ENCODE measurements around the gene NAV2.
"Not testable (repeated sequence)": the region's sequence is repeated elsewhere in the genome, so short reads cannot be mapped to it uniquely, and the experiment has no call there.

NAV2 gene

DNA sequence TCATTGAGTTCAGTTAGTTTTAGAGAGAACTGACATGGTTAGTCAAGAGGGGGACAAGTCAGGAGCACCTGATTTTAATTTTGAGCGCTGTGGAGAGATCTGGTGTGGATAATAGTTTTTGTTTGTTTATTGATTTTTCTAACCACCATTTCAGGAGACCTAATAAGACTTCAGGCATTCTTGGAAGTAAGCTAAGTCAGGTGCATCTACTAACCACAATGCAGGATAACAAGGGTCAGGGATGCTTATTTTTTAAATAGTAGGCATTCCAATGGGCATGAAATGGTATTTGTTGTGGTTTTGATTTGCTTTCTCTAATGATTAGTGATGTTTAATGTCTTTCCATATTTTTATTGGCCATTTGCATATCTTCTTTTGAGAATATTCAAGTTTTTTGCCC lies 212.1 kb downstream of the NAV2 start:
- TF ChIP-seq POLR2A (IDR thresholded peaks at IDR 0.05; ENCODE audit: low read length) (no peak), GATA1 (IDR thresholded peaks at IDR 0.05; ENCODE audit: low read depth, low read length) (no peak)
- DNase-seq = no peak

DNA sequence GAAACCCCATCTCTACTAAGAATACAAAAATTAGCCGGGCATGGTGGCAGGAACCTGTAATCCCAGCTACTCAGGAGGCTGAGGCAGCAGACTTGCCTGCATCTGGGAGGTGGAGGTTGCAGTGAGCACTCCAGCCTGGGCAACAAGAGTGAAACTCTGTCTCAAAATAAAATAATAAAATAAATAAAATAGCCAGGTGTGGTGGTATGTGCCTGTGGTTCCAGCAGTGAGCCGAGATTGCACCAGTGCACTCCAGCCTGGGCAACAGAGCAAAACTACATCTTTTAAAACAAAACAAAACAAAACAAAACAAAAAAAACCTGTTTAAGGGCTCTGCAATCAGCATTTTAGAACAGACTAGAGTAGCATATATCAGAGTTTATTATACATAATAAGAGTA lies 214.8 kb downstream of the NAV2 start:
- DNase-seq = not testable (repeated sequence)

DNA sequence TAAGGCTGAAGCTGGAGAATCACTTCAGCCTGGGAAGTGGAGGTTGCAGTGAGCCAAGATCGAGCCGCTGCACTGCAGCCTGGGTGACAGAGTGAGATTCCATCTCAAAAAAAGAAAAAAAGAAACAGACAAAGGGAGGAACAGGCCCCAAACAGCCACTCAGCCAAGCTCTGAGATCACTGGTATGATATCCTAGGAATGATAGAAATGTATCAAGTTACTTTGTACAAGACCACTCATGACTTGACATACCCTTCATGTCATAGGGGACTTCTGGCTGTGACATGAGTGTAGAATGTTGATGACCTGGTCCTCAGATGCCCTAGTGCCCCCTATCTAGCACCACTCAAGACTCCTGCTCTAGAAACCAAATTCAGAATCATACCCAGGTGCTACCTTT lies 216.5 kb downstream of the NAV2 start:
- DNase-seq = no peak
- TF ChIP-seq GATA1 (IDR thresholded peaks at IDR 0.05; ENCODE audit: low read depth, low read length) (no peak), POLR2A (IDR thresholded peaks at IDR 0.05; ENCODE audit: low read length) (no peak)

DNA sequence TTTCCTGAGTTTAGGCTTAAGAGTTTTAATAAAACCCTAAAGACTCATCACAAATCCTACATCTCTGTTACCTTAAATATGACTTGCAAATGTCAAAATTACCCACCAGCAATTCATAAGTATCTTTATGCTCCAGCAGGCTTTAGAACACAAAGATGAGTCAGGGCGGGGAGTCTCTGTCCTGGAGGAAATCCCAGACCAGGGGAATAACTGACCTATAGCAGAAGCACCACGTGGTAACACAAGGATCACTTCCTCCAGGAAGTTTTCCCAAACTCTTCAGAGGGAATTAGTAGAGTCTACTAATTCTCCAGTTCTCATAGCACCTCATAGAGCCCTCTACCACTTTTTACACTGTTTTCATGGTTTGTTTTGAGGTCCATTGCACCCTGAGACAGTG lies 217.0 kb downstream of the NAV2 start:
- no peak for TF ChIP-seq GATA1 (IDR thresholded peaks at IDR 0.05; ENCODE audit: low read depth, low read length)
- no peak for TF ChIP-seq POLR2A (IDR thresholded peaks at IDR 0.05; ENCODE audit: low read length)
- DNase-seq = no peak

DNA sequence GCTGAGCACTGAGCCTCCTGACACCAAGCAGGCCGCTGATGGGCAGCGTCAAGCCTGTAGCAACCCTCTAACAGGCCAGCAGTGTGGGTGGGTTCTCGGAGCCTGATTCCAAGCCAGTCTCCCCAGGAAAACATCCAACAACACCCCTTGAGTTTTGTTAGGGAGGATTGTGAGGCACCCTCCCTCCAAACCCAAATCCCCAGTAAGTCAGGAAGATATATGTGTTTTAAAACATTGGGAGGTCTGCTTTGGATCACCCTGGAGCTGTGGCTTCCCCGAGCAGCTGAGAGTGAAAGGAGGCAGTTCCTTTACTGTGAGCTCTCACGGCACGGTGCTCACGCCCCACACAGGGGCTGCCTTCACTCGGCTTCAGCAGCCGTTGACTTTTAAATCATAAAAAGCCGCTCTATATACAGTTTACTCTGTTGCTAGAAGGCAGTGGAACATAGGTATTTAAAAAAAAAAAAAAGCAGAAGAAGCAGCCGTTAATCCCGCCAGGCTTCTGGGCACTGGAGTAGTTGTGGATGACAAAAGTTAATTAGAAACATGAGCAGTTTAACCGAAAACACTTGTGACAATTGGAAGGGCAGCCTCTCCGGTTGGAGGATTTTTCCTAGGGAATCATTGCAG lies 218.6 kb downstream of the NAV2 start:
- DNase-seq = no peak
- TF ChIP-seq POLR2A (IDR thresholded peaks at IDR 0.05; ENCODE audit: low read length) (no peak), GATA1 (IDR thresholded peaks at IDR 0.05; ENCODE audit: low read depth, low read length) (no peak)

DNA sequence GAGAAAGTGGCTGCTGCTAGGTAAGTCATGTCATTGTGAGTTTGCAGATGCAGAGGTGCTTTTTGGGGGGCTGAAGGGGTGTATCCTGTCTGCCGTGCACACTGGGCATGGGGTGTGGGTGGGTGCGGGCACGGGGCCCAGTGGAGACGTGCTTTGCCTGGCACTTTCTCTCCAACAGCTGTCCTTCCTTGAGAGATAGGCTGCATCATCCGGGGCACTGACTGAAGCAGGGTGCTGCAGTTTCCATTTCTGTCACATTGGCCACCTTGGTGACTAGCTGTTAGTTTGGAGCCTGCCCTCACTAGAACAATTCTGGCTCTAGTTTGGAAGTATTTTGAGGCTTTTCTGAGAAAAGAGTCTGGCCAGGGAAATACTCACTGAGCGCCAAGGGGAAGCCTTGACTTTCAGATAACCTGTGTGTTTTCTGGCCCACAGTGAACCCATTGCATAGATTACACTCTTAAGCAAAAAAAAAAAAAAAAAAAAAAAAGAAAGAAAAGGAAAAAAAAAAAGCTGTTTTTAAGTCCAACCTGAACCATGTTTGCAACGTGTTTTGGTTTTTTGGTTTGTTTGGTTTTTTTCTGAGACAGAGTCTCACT lies 219.2 kb downstream of the NAV2 start:
- DNase-seq = no peak
- TF ChIP-seq GATA1 (IDR thresholded peaks at IDR 0.05; ENCODE audit: low read depth, low read length) (no peak), POLR2A (IDR thresholded peaks at IDR 0.05; ENCODE audit: low read length) (no peak)

DNA sequence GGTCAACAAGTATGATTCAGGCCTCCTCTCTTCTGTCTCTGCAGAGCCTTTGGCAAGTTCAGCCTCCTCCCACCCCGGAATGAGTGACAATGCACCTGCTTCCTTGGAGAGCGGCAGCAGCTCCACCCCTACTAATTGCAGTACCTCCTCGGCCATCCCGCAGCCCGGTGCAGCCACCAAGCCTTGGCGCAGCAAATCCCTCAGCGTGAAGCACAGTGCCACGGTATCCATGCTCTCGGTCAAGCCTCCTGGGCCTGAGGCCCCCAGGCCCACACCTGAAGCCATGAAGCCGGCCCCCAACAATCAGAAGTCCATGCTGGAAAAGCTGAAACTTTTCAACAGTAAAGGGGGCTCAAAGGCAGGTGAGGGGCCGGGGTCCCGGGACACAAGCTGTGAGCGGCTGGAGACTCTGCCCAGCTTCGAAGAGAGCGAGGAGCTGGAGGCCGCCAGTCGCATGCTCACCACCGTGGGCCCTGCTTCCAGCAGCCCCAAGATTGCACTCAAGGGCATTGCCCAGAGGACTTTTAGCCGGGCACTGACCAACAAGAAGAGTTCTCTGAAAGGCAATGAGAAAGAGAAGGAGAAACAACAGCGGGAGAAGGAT lies 220.6 kb downstream of the NAV2 start:
- TF ChIP-seq POLR2A (IDR thresholded peaks at IDR 0.05; ENCODE audit: low read length) (no peak), GATA1 (IDR thresholded peaks at IDR 0.05; ENCODE audit: low read depth, low read length) (no peak)

DNA sequence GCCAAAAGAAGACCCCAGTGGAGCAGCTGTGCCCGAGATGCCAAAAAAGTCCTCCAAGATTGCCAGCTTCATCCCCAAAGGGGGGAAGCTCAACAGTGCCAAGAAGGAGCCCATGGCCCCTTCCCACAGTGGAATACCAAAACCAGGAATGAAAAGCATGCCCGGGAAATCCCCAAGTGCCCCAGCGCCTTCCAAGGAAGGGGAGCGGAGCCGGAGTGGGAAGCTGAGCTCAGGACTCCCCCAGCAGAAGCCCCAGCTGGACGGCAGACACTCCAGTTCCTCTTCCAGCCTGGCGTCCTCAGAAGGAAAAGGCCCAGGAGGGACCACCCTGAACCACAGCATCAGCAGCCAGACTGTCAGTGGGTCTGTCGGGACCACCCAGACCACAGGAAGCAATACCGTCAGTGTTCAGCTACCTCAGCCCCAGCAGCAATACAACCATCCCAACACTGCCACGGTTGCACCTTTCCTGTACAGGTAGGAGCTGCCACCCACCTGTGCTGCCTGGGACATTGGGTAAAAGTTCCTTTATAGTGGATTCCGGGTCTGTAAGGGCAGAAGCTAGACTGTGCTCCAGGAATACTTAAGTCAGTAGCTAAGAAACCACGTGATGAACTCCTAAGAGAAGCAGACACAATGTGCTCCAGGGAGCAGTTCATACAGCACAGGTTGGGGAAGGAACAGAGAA lies 221.3 kb downstream of the NAV2 start:
- TF ChIP-seq POLR2A (IDR thresholded peaks at IDR 0.05; ENCODE audit: low read length) = no peak
- TF ChIP-seq GATA1 (IDR thresholded peaks at IDR 0.05; ENCODE audit: low read depth, low read length) = no peak
- DNase-seq = no peak

More for the DNA sequence above, 220.6 kb downstream of the NAV2 start:
- no peak for DNase-seq

DNA sequence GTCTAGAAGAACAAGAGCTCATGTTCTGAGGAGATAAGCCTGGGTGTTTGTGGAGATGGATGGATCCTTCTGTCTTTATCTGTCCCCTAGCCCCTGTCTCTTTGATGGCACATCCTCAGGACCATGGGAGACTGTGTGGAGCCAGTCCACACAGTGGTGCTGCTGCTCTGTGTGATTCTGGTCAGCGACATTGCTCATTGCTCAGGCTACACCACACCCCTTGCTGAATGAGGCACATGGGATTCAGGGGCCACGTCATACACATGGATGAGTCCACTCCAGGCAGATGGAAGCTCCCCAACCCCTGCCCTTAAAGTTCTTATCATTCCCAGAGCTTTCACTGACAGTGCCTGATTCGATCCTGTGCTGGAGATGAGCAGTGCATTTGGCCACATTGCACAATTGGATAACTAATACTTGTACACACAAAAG lies 222.2 kb downstream of the NAV2 start:
- peak in 1 of 2 experiments; percentile 29 for DNase-seq
- TF ChIP-seq POLR2A (IDR thresholded peaks at IDR 0.05; ENCODE audit: low read length) (no peak), GATA1 (IDR thresholded peaks at IDR 0.05; ENCODE audit: low read depth, low read length) (no peak)

DNA sequence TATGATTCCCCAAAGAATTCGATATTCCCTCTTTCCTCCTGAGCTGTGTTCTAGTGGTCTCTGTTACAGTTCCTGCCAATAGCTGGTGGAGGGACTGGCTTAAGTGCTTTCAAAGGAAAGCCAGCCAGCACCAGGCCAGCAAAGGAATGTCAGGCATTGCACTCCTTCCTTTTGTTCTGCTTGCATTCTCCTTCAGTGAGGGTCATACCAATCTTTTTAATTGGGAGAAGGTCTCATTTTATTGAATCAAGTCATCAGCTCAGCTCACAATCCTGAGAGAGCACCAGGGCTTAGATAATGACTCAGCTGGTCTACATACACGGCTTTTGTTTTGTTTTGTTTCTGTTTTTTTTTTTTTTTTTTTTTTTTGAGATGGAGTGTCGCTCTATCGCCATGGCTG lies 222.9 kb downstream of the NAV2 start:
- no peak for TF ChIP-seq POLR2A (IDR thresholded peaks at IDR 0.05; ENCODE audit: low read length)
- no peak for TF ChIP-seq GATA1 (IDR thresholded peaks at IDR 0.05; ENCODE audit: low read depth, low read length)
- no peak for DNase-seq

DNA sequence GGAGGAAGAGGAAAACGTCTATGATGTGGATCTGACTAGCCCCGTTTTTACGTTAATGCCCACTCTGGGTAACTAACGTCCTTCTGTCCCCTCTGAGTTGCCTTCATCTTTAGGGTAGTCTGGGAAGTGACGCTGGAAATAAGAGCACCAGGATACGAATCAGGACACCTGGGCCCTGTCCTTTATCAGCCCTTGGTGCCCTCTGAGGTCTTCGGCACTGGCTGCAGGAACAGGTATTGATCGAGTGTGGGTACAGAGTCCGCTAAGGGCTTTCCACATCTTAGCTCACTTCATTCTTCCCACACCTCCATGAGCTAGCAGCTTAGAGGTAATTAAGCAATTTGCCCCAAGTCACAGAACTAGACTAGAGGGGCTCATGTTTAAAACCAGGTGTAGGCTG lies 223.8 kb downstream of the NAV2 start:
- TF ChIP-seq GATA1 (IDR thresholded peaks at IDR 0.05; ENCODE audit: low read depth, low read length) (no peak), POLR2A (IDR thresholded peaks at IDR 0.05; ENCODE audit: low read length) (no peak)
- no peak for DNase-seq

DNA sequence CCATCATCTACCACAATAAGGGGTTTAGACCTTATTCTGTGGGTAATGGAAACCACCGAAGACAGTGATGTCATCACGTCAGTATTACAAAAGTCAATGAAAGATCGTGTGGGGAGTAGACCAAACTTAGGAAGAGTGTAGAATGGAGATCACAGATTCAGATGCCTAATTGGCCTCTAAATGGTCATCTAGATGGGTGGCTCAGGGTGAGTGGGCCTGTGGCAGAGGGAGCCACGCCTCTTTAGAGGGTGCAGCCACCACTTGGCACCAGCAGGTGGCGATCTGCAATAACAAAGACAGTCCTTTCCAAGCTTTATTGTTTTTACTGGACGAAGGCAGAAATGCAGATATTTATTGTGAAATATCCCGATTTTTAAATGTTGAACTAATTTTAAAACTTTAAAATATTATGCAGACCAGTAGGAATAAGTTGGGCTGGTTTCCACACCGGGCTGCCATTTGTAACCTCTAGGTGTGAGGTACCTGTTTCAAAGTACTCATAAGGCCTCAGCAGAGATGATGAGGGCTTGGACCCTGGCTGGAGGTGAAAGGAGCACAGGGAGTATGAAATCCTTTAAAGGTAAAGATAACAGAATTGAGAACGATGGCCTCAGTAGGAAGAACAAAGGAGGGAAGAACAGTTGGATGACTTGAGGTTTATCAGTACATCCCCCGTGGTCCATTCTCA lies 225.7 kb downstream of the NAV2 start:
- peak; percentile 52 to 66 for DNase-seq

DNA sequence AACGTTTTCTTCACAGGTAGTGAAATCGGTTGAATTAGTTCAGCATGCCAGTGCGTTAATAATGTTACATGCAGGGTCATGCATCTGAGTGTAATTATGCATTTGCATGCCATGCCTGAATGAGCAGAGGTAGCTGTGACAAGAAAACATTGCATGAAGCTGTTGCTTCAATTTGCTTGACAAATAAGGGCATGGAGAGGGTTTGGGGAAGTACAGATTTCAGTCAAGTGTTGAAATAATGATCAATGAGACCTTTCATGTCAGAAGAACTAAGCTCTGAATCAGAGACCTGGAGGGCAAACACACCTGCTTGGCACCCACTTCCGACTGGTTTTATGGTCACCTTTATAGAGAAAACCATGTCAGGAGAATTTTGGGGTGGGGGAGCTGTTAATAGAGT lies 226.2 kb downstream of the NAV2 start:
- DNase-seq = no peak
- TF ChIP-seq POLR2A (IDR thresholded peaks at IDR 0.05; ENCODE audit: low read length) (no peak), GATA1 (IDR thresholded peaks at IDR 0.05; ENCODE audit: low read depth, low read length) (no peak)

More for the DNA sequence above, 225.7 kb downstream of the NAV2 start:
- TF ChIP-seq GATA1 (IDR thresholded peaks at IDR 0.05; ENCODE audit: low read depth, low read length) = no peak
- TF ChIP-seq POLR2A (IDR thresholded peaks at IDR 0.05; ENCODE audit: low read length) = no peak

DNA sequence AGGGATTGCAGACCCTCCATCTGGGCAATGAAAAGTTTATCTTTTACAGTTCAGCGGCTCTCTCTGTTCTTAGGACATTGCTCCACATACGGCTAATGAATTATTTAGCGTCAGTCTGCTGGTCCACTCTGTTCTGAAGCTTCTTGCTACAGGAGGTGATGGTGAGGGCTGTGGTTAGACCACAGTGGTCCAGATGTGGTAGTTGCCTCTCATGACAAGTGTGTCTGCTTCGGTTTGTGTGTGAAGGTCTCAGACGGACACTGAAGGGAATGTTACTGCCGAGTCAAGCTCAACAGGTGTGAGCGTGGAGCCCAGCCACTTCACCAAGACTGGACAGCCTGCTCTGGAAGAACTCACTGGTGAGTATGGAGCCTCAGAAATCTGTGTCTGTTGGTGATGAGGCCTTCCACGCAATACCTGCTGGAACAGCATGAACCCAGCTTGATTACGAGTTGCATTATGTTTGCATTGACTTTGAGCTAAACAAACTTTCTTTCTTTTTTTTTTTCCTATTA lies 226.8 kb downstream of the NAV2 start:
- no peak for DNase-seq
- TF ChIP-seq GATA1 (IDR thresholded peaks at IDR 0.05; ENCODE audit: low read depth, low read length) = no peak
- no peak for TF ChIP-seq POLR2A (IDR thresholded peaks at IDR 0.05; ENCODE audit: low read length)

All from erythroblast (primary cell).